SK-N-SH treated with all-trans-retinoic acid at 6 μM for 48 hours (cell line): ENCODE results near the gene GGNBP2.

Experiments used
- ATAC-seq: fragments of 200-7000 bp; cut with Tn5 transposase; 3 replicates; pipeline ENCODE4 v1.9.1; 2020; ENCODE audit warnings: mild to moderate bottlenecking, moderate library complexity
- ARNTL ChIP-seq: fragments of 450-650 bp; formaldehyde crosslinking; IDR thresholded peaks from 2 replicates; pipeline ENCODE4 v1.5.0; 2020; ENCODE audit warnings: low read depth, mild to moderate bottlenecking, moderate library complexity, borderline replicate concordance
- BACH2 ChIP-seq: fragments of 250-450 bp; sonication (Bioruptor Pico); IDR thresholded peaks from 2 replicates; pipeline ENCODE4 v1.9.0; 2021; ENCODE audit warnings: mild to moderate bottlenecking, borderline replicate concordance
- CREB5 ChIP-seq: fragments of 250-450 bp; sonication (Bioruptor Pico); IDR thresholded peaks from 2 replicates; pipeline ENCODE4 v1.5.1; 2020; ENCODE audit warnings: low read depth, mild to moderate bottlenecking, moderate library complexity
- CSDC2 ChIP-seq: fragments of 250-450 bp; sonication (Bioruptor Pico); IDR thresholded peaks from 2 replicates; pipeline ENCODE4 v1.5.0; 2020; ENCODE audit warnings: mild to moderate bottlenecking, moderate library complexity
- ESRRG ChIP-seq: fragments of 250-450 bp; sonication (Bioruptor Pico); IDR thresholded peaks from 2 replicates; pipeline ENCODE4 v1.6.1; 2021; ENCODE audit warnings: mild to moderate bottlenecking
- GLIS3 ChIP-seq: fragments of 250-450 bp; sonication (Bioruptor Pico); IDR thresholded peaks from 2 replicates; pipeline ENCODE4 v1.5.0; 2020; ENCODE audit warnings: mild to moderate bottlenecking, moderate library complexity
- ISL1 ChIP-seq: fragments of 250-450 bp; sonication (Bioruptor Pico); IDR thresholded peaks from 2 replicates; pipeline ENCODE4 v2.1.2; 2022; ENCODE audit warnings: mild to moderate bottlenecking, moderate library complexity
- OSR1 ChIP-seq: fragments of 250-450 bp; sonication (Bioruptor Pico); IDR thresholded peaks from 2 replicates; pipeline ENCODE4 v1.8.0; 2022; ENCODE audit warnings: moderate library complexity, mild to moderate bottlenecking, inconsistent platforms
- PPARA ChIP-seq: fragments of 250-450 bp; sonication (Bioruptor Pico); IDR thresholded peaks from 2 replicates; pipeline ENCODE4 v1.5.0; 2020; ENCODE audit warnings: mild to moderate bottlenecking, borderline replicate concordance
- RARB ChIP-seq: fragments of 250-450 bp; sonication (Bioruptor Pico); IDR thresholded peaks from 2 replicates; pipeline ENCODE4 v1.8.0; 2021; ENCODE audit warnings: mild to moderate bottlenecking, moderate library complexity
- SNAI2 ChIP-seq: fragments of 250-450 bp; sonication (Bioruptor Pico); IDR thresholded peaks from 2 replicates; pipeline ENCODE4 v1.5.0; 2020; ENCODE audit warnings: mild to moderate bottlenecking, moderate library complexity
- TCF4 ChIP-seq: fragments of 250-450 bp; sonication (Bioruptor Pico); IDR thresholded peaks from 2 replicates; pipeline ENCODE4 v1.8.0; 2021; ENCODE audit warnings: mild to moderate bottlenecking, moderate library complexity, borderline replicate concordance
- TOX ChIP-seq: fragments of 250-450 bp; sonication (Bioruptor Pico); IDR thresholded peaks from 2 replicates; pipeline ENCODE4 v1.8.0; 2021; ENCODE audit warnings: mild to moderate bottlenecking, moderate library complexity, borderline replicate concordance
- ZC3H10 ChIP-seq: fragments of 250-450 bp; sonication (Bioruptor Pico); IDR thresholded peaks from 2 replicates; pipeline ENCODE4 v1.5.1; 2021; ENCODE audit warnings: mild to moderate bottlenecking, moderate library complexity
- ZFP3 ChIP-seq: fragments of 250-450 bp; sonication (Bioruptor Pico); IDR thresholded peaks from 2 replicates; pipeline ENCODE4 v1.5.0; 2020; ENCODE audit warnings: mild to moderate bottlenecking, moderate library complexity
- ZFP30 ChIP-seq: fragments of 450-650 bp; formaldehyde crosslinking; IDR thresholded peaks from 2 replicates; pipeline ENCODE4 v1.5.0; 2022; ENCODE audit warnings: mild to moderate bottlenecking, moderate library complexity
- ZNF565 ChIP-seq: fragments of 450-650 bp; formaldehyde crosslinking; conservative IDR thresholded peaks from 2 replicates; pipeline ENCODE4 v1.5.0; 2020; ENCODE audit warnings: low read depth, mild to moderate bottlenecking, moderate library complexity
- ZNF70 ChIP-seq: fragments of 450-650 bp; formaldehyde crosslinking; IDR thresholded peaks from 2 replicates; pipeline ENCODE4 v1.5.0; 2020; ENCODE audit warnings: mild to moderate bottlenecking, moderate library complexity
- ZNF8 ChIP-seq: fragments of 450-650 bp; formaldehyde crosslinking; IDR thresholded peaks from 2 replicates; pipeline ENCODE4 v1.5.0; 2020; ENCODE audit warnings: mild to moderate bottlenecking, moderate library complexity
- TF ChIP-seq, protein P1 (sequence below): fragments of 250-450 bp; sonication (Bioruptor Pico); IDR thresholded peaks from 2 replicates; pipeline ENCODE4 v1.8.0; 2020; ENCODE audit warnings: mild to moderate bottlenecking, moderate library complexity, borderline replicate concordance
- TF ChIP-seq, protein P2 (sequence below): fragments of 250-450 bp; sonication (Bioruptor Pico); IDR thresholded peaks from 2 replicates; pipeline ENCODE4 v1.5.0; 2020; ENCODE audit warnings: mild to moderate bottlenecking, moderate library complexity
- TF ChIP-seq, protein P3 (sequence below): fragments of 250-450 bp; sonication (Bioruptor Pico); IDR thresholded peaks from 2 replicates; pipeline ENCODE4 v1.5.1; 2021; ENCODE audit warnings: mild to moderate bottlenecking, moderate library complexity
- TF ChIP-seq, protein P4 (sequence below): fragments of 250-450 bp; sonication (Bioruptor Pico); IDR thresholded peaks from 2 replicates; pipeline ENCODE4 v1.8.0; 2021; ENCODE audit warnings: low read depth, mild to moderate bottlenecking, moderate library complexity, borderline replicate concordance

The GGNBP2 gene

DNA sequence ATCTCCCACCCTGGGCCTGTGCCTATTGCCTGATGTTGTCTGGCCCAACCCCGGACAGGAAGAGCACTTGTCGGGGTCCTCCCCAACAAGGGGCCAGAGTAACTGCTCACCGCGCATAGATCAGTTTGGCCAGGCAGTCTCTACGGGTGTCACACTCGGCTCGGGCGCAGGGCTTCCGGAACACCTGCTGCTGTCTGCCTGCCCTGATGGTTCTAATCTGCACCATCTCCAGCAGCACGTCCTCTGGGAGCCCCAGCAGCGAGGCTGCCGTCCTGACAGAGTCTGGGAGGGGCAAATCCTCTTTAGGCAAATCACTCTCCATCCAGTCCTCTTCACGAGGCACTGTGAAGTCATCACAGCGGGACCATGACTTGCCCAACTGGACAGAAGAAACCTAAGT lies 34.1 kb upstream of the GGNBP2 start:
- no peak for ATAC-seq
- TF ChIP-seq TCF4 (no peak), PPARA (CRISPR knock-in tag) (no peak), ZFP30 (no peak), CSDC2 (CRISPR knock-in tag) (no peak)

DNA sequence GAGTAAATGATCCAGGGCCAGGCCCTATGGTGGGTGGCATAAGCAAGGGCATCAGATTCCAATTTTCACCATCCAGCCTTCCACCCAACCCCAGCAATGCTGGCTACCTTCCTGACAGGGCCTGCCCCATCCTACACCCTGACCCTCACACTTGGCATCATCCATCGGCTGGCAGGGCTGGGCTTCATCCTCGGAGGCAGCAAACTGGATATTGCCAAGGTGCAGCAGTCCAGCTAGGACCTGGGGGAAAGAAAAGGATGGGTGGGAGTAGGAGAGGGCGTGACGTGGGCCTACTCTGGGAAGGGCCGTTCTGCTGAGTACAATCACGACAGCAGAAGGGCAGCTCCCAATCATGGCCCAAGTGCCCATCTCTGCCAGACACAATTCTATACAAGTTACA lies 33.5 kb upstream of the GGNBP2 start:
- no peak for ATAC-seq
- no peak for TF ChIP-seq SNAI2 (CRISPR knock-in tag)

- ATAC-seq: no peak
- TF ChIP-seq RARB (no peak), ZNF565 (CRISPR knock-in tag) (no peak), GLIS3 (CRISPR knock-in tag) (no peak), ZNF70 (CRISPR knock-in tag) (no peak), CSDC2 (CRISPR knock-in tag) (no peak), ZNF8 (no peak), ZC3H10 (no peak), TCF4 (no peak), TOX (no peak), PPARA (CRISPR knock-in tag) (no peak), ZFP30 (no peak), ZFP3 (no peak), SNAI2 (CRISPR knock-in tag) (no peak), OSR1 (CRISPR knock-in tag) (no peak), ARNTL (CRISPR knock-in tag) (no peak)
- TF ChIP-seq, protein P1, sequence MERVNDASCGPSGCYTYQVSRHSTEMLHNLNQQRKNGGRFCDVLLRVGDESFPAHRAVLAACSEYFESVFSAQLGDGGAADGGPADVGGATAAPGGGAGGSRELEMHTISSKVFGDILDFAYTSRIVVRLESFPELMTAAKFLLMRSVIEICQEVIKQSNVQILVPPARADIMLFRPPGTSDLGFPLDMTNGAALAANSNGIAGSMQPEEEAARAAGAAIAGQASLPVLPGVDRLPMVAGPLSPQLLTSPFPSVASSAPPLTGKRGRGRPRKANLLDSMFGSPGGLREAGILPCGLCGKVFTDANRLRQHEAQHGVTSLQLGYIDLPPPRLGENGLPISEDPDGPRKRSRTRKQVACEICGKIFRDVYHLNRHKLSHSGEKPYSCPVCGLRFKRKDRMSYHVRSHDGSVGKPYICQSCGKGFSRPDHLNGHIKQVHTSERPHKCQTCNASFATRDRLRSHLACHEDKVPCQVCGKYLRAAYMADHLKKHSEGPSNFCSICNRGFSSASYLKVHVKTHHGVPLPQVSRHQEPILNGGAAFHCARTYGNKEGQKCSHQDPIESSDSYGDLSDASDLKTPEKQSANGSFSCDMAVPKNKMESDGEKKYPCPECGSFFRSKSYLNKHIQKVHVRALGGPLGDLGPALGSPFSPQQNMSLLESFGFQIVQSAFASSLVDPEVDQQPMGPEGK (CRISPR knock-in tag): no peak
- TF ChIP-seq, protein P2, sequence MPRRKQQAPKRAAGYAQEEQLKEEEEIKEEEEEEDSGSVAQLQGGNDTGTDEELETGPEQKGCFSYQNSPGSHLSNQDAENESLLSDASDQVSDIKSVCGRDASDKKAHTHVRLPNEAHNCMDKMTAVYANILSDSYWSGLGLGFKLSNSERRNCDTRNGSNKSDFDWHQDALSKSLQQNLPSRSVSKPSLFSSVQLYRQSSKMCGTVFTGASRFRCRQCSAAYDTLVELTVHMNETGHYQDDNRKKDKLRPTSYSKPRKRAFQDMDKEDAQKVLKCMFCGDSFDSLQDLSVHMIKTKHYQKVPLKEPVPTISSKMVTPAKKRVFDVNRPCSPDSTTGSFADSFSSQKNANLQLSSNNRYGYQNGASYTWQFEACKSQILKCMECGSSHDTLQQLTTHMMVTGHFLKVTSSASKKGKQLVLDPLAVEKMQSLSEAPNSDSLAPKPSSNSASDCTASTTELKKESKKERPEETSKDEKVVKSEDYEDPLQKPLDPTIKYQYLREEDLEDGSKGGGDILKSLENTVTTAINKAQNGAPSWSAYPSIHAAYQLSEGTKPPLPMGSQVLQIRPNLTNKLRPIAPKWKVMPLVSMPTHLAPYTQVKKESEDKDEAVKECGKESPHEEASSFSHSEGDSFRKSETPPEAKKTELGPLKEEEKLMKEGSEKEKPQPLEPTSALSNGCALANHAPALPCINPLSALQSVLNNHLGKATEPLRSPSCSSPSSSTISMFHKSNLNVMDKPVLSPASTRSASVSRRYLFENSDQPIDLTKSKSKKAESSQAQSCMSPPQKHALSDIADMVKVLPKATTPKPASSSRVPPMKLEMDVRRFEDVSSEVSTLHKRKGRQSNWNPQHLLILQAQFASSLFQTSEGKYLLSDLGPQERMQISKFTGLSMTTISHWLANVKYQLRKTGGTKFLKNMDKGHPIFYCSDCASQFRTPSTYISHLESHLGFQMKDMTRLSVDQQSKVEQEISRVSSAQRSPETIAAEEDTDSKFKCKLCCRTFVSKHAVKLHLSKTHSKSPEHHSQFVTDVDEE (CRISPR knock-in tag): no peak
Observed at GRCh38 chr17:36512641-36513040, 32.1 kb upstream of the GGNBP2 start.

DNA sequence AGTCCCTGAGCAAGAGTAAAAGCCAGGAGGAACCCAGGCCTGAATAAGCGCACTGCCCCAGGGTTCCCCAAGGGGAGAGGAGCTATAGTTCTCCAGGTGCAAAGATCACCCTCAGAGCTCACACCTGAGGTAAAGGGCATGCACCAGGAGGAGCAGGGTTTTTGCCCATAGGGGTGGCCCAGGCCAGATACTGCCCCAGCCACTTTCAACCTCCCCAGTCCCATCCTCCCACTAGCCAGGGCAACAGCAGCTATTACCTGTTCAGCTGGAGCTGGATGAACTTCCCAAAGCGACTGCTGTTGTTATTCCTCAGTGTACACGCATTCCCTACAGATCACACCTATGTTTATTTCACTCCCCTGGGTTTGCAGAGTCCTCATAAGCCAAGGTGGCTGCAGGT lies 29.9 kb upstream of the GGNBP2 start:
- TF ChIP-seq PPARA (CRISPR knock-in tag) (no peak), TOX (no peak), ARNTL (CRISPR knock-in tag) (no peak), OSR1 (CRISPR knock-in tag) (no peak), ZC3H10 (no peak), BACH2 (CRISPR knock-in tag) (no peak), ZFP30 (no peak), RARB (no peak), GLIS3 (CRISPR knock-in tag) (no peak), CSDC2 (CRISPR knock-in tag) (no peak), ISL1 (CRISPR knock-in tag) (no peak), ESRRG (no peak), CREB5 (CRISPR knock-in tag) (no peak), ZNF70 (CRISPR knock-in tag) (no peak), ZNF8 (no peak), SNAI2 (CRISPR knock-in tag) (no peak)
- TF ChIP-seq, protein P3, sequence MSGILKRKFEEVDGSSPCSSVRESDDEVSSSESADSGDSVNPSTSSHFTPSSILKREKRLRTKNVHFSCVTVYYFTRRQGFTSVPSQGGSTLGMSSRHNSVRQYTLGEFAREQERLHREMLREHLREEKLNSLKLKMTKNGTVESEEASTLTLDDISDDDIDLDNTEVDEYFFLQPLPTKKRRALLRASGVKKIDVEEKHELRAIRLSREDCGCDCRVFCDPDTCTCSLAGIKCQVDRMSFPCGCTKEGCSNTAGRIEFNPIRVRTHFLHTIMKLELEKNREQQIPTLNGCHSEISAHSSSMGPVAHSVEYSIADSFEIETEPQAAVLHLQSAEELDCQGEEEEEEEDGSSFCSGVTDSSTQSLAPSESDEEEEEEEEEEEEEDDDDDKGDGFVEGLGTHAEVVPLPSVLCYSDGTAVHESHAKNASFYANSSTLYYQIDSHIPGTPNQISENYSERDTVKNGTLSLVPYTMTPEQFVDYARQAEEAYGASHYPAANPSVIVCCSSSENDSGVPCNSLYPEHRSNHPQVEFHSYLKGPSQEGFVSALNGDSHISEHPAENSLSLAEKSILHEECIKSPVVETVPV (CRISPR knock-in tag): no peak
- TF ChIP-seq, protein P1 (CRISPR knock-in tag): no peak
- TF ChIP-seq, protein P4, sequence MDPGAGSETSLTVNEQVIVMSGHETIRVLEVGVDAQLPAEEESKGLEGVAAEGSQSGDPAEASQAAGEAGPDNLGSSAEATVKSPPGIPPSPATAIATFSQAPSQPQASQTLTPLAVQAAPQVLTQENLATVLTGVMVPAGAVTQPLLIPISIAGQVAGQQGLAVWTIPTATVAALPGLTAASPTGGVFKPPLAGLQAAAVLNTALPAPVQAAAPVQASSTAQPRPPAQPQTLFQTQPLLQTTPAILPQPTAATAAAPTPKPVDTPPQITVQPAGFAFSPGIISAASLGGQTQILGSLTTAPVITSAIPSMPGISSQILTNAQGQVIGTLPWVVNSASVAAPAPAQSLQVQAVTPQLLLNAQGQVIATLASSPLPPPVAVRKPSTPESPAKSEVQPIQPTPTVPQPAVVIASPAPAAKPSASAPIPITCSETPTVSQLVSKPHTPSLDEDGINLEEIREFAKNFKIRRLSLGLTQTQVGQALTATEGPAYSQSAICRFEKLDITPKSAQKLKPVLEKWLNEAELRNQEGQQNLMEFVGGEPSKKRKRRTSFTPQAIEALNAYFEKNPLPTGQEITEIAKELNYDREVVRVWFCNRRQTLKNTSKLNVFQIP (CRISPR knock-in tag): no peak
- no peak for ATAC-seq
